Epithelial cell of esophagus (primary cell): Measurements from ENCODE around the gene LRRC57.
"Not testable (repeated sequence)": the region's sequence is repeated elsewhere in the genome, so short reads cannot be mapped to it uniquely, and the experiment has no call there.

Experiments used
- DNase-seq: peaks from one replicate; pipeline ENCODE4 v3.0.0; 2010; ENCODE audit warnings: low read depth
- H3K4me3 ChIP-seq: 2 replicates; pipeline ENCODE4 v1.5.1; 2011; ENCODE audit warnings: mild to moderate bottlenecking, low read length, control low read depth
- TF ChIP-seq, protein P1 (sequence below): IDR thresholded peaks from 2 replicates; pipeline ENCODE4 v1.5.1; 2011; ENCODE audit warnings: low read depth, mild to moderate bottlenecking, low read length, control low read depth, inconsistent platforms; ENCODE audit not compliant: insufficient read depth; ENCODE audit errors: missing control alignments

LRRC57 gene

DNA sequence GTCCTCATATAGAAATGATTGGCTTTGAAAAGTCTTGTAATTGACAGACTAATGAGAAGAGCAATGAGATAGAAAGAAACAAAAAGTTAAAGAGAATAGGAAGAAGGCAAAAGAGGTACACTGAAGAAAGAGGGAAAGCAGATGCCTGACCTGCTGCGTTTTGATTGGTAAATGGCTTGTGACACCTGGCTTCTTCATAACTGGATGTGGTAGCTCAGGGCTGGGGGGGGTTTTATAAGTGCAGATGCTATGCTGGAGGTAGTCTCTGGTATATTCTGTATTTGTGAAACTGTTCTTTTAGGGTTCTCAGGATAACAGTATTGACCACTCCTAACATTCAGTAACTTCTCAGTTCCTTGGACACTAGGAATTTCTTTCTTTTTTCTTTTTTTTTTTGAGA lies 28.2 kb upstream of the LRRC57 start:
- TF ChIP-seq, protein P1, sequence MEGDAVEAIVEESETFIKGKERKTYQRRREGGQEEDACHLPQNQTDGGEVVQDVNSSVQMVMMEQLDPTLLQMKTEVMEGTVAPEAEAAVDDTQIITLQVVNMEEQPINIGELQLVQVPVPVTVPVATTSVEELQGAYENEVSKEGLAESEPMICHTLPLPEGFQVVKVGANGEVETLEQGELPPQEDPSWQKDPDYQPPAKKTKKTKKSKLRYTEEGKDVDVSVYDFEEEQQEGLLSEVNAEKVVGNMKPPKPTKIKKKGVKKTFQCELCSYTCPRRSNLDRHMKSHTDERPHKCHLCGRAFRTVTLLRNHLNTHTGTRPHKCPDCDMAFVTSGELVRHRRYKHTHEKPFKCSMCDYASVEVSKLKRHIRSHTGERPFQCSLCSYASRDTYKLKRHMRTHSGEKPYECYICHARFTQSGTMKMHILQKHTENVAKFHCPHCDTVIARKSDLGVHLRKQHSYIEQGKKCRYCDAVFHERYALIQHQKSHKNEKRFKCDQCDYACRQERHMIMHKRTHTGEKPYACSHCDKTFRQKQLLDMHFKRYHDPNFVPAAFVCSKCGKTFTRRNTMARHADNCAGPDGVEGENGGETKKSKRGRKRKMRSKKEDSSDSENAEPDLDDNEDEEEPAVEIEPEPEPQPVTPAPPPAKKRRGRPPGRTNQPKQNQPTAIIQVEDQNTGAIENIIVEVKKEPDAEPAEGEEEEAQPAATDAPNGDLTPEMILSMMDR, result no peak
- no peak overlapping the region for H3K4me3 ChIP-seq
- DNase-seq, result no peak

DNA sequence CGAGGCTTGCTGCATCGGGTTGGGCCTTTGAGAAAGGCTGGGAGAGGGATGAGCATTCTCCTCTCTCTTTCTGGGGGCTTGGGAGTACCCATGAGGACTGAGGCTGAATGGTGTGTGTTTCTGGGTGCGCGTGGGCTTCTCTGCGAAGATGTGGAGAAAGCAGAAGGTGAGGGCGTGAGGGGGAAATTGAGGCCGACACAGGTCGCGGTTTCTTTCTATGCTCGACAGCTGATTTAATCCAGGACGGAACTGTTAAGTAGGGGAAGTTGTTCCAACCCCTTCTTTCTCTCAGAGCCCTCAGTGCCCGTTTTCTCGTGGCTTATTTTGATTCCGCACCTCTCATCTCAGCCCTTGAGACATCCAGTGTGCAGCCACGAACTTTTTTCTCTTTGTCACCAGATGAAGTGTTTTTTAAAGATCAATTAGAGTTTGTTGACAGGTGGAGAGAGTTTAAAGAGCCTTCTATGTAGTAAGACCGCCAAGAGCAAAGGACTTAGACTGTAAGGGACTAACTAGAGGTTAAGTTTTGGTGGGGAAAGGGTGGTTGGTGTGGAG lies 27.5 kb upstream of the LRRC57 start:
- no peak for DNase-seq
- TF ChIP-seq, protein P1, result no peak

DNA sequence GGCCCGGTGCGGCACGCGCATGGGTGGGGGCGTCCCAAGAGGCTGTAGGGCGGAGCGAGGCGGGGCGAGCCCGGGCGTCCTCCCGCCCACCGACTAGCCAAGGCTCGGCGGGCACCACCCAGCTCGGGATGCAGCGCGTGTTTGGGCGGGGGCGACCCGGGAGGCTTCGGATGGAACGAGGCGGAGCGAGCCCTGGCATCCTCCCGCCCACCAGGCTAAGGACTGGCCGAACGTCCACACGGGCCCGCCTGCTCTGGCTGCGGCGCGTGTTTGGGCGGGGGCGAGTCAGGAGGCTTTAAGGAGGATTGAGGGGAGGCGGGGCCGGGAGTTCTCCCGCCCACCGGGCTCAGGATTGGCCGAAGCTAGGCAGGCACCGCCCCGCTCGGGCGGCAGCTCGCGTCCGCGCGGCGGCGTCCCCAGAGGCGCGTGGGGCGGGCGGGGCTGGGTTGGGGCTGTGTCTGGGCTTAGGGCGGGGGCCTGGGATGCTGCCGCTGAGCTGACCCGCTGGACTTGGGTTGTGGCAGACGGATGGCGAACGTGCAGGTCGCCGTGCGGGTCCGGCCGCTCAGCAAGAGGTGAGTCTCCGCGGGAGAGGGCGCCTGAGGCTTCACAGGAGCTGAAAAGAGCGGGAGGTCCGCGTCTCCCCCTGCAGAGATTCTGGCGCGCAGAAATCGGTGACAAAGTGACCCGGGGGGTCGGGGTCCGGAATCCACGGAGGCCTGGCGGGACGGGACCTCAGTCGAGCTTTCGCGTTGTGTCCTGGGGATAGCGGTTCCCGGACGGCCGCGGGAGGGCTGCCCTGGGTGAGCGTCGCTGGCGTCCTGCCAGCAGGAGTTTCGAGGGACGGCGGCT lies 26.8 kb upstream of the LRRC57 start, which contains the start of gene STARD9:
STARD9 (plus strand) TSS at position 419 of the 852 bp plus-strand sequence; CDS start at position 529, 110 bp downstream.
- TF ChIP-seq, protein P1, result no peak
- DNase-seq, result peak; percentile 99
- H3K4me3 ChIP-seq, result peak within 1 kb of the TSS; percentile 69

More for the DNA sequence above, 27.5 kb upstream of the LRRC57 start:
- peak overlapping the region; percentile 69 for H3K4me3 ChIP-seq

DNA sequence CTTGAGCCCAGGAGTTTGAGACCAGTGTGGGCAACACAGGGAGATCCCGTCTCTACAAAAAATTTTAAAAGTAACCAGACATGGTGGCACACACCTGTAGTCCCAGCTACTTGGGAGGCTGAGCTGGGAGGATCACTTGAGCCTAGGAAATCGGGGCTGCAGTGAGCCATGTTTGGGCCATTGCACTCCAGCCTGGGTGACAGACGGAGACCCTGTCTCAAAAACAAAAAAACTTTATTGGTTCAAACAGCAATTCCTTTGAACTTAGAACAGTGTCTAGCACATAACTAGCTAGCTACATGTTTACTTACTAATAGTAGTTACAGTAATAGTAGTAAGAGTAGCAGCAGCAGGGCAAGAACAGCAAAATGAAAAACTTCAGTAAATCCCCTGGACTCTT lies 10.1 kb upstream of the LRRC57 start:
- no peak overlapping the region for H3K4me3 ChIP-seq
- no peak for DNase-seq
- TF ChIP-seq, protein P1, result no peak

DNA sequence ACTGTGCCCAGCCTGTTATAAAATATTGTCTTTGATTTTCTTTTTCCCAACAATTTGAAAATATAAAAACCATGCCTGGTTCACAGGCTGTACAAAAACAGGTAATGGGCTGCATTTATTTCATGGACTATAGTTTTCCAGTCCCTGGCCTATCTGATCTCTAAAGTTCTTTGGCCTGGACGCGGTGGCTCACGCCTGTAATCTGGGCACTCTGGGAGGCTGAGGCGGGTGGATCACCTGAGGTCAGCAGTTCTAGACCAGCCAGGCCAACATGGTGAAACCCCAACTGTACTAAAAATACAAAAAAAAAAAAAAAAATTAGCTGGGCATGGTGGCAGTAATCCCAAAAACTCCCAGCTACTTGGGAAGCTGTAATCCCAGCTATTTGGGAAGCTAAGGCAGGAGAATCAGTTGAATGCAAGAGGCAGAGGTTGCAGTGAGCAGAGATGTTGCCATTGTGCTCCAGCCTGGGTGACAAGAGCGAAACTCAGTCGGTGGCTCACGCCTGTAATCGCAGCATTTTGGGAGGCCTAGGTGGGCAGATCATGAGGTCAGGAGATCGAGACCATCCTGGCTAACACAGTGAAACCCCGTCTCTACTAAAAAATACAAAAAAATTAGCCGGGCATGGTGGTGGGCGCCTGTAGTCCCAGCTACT lies 8.1 kb upstream of the LRRC57 start:
- not testable (repeated sequence) for H3K4me3 ChIP-seq, DNase-seq

DNA sequence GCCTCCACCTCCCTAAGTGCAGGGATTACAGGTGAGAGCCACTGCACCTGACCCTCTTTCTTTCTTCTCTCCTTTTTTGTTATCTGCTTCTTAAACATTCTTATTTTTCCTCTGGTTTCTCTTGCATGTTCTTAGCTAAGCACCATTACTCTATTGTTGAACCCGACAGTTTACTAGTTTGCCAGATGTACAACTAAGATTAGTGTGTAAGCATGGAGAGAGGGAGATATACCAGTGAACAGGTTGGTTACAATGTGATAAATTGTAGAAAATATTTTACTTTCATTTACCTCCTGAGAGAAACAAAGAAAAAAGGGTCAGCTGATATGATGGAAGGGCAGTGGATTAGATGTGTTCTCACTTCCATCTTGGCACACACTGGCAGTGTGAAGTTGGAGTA lies 5.0 kb upstream of the LRRC57 start:
- H3K4me3 ChIP-seq, result no peak overlapping the region
- TF ChIP-seq, protein P1, result no peak
- no peak for DNase-seq

DNA sequence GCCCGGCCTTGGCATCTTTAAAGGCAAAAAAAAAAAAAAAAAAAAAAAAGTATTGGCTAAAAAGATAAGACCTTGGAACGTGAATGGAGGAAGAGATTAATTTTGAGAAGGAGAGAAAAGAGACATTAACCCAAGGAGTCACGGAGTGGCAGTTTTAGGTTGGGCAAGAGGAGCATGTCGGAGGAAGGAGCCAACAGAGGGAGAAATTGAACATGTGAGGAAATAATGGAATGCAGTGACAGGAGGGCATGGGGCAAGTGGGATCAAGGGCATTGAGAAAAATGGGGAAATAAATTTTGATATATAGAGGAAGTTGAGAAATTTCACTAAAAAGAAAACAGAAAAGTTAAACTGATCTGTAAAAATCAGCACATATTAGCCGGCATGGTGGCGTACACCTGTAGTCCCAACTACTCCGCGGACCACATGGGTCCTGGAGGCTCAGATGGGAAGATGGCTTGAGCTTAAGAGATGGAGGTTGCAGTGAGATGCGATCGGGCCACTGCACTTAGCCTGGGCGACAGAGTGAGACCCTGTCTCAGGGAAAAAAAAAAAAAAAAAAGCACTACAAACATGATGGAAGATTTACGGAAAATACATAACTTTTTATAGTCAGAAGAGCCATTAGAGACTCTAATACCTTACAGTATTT lies 1.3 kb upstream of the LRRC57 start:
- no peak for DNase-seq
- peak overlapping the region; percentile 97 for H3K4me3 ChIP-seq
- TF ChIP-seq, protein P1, result no peak
